ENCODE results near the gene RAI1. TPM values are rescaled to one million over a fixed set of nuclear protein-coding genes. Genes with fewer than 3 reads are reported as not detected.

RAI1 gene
- total and polyA plus RNA-seq, 2 of the 13 experiments (the other 11 are each of a cell fraction or from before 2014, with no cell fraction given): 3.4 to 5.2 TPM

GRCh38 chr17:17703140-17703919 lies 22.1 kb downstream of the RAI1 start (continued):
- TF ChIP-seq DZIP1 (CRISPR knock-in tag; IDR thresholded peaks at IDR 0.05) (no peak), ZNF879 (CRISPR knock-in tag; IDR thresholded peaks at IDR 0.05) (no peak), ZNF7 (CRISPR knock-in tag; IDR thresholded peaks at IDR 0.05) (no peak), SETDB1 (CRISPR knock-in tag; IDR thresholded peaks at IDR 0.05; ENCODE audit: borderline replicate concordance) (no peak), REL (CRISPR knock-in tag; conservative IDR thresholded peaks at IDR 0.05) (no peak), ETV5 (CRISPR knock-in tag; IDR thresholded peaks at IDR 0.05; ENCODE audit: borderline replicate concordance) (peak; percentile 91), STAG1 (CRISPR knock-in tag; IDR thresholded peaks at IDR 0.05) (peak; percentile 71), ZNF350 (CRISPR knock-in tag; IDR thresholded peaks at IDR 0.05; ENCODE audit: borderline replicate concordance, low read depth) (0 out of 2 replicates have a peak, but pooled peaks have one; percentile 53), RFXAP (CRISPR knock-in tag; IDR thresholded peaks at IDR 0.05; ENCODE audit: borderline replicate concordance) (no peak), TAF1 (CRISPR knock-in tag; IDR thresholded peaks at IDR 0.05) (no peak), ZBTB4 (CRISPR knock-in tag; IDR thresholded peaks at IDR 0.05; ENCODE audit: borderline replicate concordance) (no peak), ZFAT (CRISPR knock-in tag; conservative IDR thresholded peaks at IDR 0.05) (no peak), CHD4 (IDR thresholded peaks at IDR 0.05; ENCODE audit: borderline replicate concordance, low read length) (no peak)
- TF ChIP-seq, protein P1, sequence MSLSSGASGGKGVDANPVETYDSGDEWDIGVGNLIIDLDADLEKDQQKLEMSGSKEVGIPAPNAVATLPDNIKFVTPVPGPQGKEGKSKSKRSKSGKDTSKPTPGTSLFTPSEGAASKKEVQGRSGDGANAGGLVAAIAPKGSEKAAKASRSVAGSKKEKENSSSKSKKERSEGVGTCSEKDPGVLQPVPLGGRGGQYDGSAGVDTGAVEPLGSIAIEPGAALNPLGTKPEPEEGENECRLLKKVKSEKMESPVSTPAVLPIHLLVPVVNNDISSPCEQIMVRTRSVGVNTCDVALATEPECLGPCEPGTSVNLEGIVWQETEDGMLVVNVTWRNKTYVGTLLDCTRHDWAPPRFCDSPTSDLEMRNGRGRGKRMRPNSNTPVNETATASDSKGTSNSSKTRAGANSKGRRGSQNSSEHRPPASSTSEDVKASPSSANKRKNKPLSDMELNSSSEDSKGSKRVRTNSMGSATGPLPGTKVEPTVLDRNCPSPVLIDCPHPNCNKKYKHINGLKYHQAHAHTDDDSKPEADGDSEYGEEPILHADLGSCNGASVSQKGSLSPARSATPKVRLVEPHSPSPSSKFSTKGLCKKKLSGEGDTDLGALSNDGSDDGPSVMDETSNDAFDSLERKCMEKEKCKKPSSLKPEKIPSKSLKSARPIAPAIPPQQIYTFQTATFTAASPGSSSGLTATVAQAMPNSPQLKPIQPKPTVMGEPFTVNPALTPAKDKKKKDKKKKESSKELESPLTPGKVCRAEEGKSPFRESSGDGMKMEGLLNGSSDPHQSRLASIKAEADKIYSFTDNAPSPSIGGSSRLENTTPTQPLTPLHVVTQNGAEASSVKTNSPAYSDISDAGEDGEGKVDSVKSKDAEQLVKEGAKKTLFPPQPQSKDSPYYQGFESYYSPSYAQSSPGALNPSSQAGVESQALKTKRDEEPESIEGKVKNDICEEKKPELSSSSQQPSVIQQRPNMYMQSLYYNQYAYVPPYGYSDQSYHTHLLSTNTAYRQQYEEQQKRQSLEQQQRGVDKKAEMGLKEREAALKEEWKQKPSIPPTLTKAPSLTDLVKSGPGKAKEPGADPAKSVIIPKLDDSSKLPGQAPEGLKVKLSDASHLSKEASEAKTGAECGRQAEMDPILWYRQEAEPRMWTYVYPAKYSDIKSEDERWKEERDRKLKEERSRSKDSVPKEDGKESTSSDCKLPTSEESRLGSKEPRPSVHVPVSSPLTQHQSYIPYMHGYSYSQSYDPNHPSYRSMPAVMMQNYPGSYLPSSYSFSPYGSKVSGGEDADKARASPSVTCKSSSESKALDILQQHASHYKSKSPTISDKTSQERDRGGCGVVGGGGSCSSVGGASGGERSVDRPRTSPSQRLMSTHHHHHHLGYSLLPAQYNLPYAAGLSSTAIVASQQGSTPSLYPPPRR (CRISPR knock-in tag; IDR thresholded peaks at IDR 0.05; ENCODE audit: borderline replicate concordance): no peak
- TF ChIP-seq, protein P2, sequence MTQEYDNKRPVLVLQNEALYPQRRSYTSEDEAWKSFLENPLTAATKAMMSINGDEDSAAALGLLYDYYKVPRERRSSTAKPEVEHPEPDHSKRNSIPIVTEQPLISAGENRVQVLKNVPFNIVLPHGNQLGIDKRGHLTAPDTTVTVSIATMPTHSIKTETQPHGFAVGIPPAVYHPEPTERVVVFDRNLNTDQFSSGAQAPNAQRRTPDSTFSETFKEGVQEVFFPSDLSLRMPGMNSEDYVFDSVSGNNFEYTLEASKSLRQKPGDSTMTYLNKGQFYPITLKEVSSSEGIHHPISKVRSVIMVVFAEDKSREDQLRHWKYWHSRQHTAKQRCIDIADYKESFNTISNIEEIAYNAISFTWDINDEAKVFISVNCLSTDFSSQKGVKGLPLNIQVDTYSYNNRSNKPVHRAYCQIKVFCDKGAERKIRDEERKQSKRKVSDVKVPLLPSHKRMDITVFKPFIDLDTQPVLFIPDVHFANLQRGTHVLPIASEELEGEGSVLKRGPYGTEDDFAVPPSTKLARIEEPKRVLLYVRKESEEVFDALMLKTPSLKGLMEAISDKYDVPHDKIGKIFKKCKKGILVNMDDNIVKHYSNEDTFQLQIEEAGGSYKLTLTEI (CRISPR knock-in tag; conservative IDR thresholded peaks at IDR 0.05): no peak

Measured in HepG2 (cell line).